GM23248 (cell line): Measurements from ENCODE around the gene CHRNB1.
"Not testable (repeated sequence)": the region's sequence is repeated elsewhere in the genome, so short reads cannot be mapped to it uniquely, and the experiment has no call there.

ENCODE experiments used
- EZH2 ChIP-seq: fragments of 200-600 bp; sonication (generic); IDR thresholded peaks from 2 replicates; pipeline ENCODE4 v1.6.1; 2018; ENCODE audit warnings: antibody characterized with exemption, mild to moderate bottlenecking; ENCODE audit not compliant: insufficient read depth, poor library complexity, severe bottlenecking
- EZH2phosphoT487 ChIP-seq: fragments of 200-600 bp; sonication (generic); IDR thresholded peaks from 2 replicates; pipeline ENCODE4 v1.6.1; 2018; ENCODE audit warnings: antibody characterized with exemption, moderate library complexity, mild to moderate bottlenecking, low read depth; ENCODE audit not compliant: insufficient read depth

GRCh38 chr17:7474767-7475166 is 29.9 kb downstream of the CHRNB1 start:
- TF ChIP-seq EZH2, EZH2phosphoT487: not testable (repeated sequence)
